Ishikawa (cell line): ENCODE results near the gene CCDC17.

ENCODE experiments used
- CEBPB ChIP-seq: IDR thresholded peaks from 2 replicates; pipeline ENCODE4 v1.6.1; 2012
- CREB1 ChIP-seq: IDR thresholded peaks from 2 replicates; pipeline ENCODE4 v1.6.1; 2012; ENCODE audit warnings: low read depth
- EGR1 ChIP-seq: IDR thresholded peaks from 2 replicates; pipeline ENCODE4 v1.6.1; 2012
- EP300 ChIP-seq: IDR thresholded peaks from 2 replicates; pipeline ENCODE4 v1.6.1; 2012; ENCODE audit warnings: borderline replicate concordance
- FOXM1 ChIP-seq: IDR thresholded peaks from 2 replicates; pipeline ENCODE4 v1.6.1; 2012; ENCODE audit warnings: low read depth, borderline replicate concordance
- NFIC ChIP-seq: IDR thresholded peaks from 2 replicates; pipeline ENCODE4 v1.6.1; 2012
- RAD21 ChIP-seq: IDR thresholded peaks from 2 replicates; pipeline ENCODE4 v1.6.1; 2012; ENCODE audit warnings: low read depth
- TAF1 ChIP-seq: IDR thresholded peaks from 2 replicates; pipeline ENCODE4 v1.6.1; 2012; ENCODE audit warnings: low read depth, mild to moderate bottlenecking
- TCF12 ChIP-seq: IDR thresholded peaks from 2 replicates; pipeline ENCODE4 v1.6.1; 2012; ENCODE audit warnings: low read depth
- TEAD4 ChIP-seq: IDR thresholded peaks from 2 replicates; pipeline ENCODE4 v1.6.1; 2012
- USF1 ChIP-seq: IDR thresholded peaks from 2 replicates; pipeline ENCODE4 v1.6.1; 2012
- YY1 ChIP-seq: IDR thresholded peaks from 2 replicates; pipeline ENCODE4 v1.6.1; 2012; ENCODE audit warnings: low read depth
- ZBTB7A ChIP-seq: IDR thresholded peaks from 2 replicates; pipeline ENCODE4 v1.6.1; 2012; ENCODE audit warnings: low read depth
- TF ChIP-seq, protein P1 (sequence below): IDR thresholded peaks from 2 replicates; pipeline ENCODE4 v1.6.1; 2012
- TF ChIP-seq, protein P2 (sequence below): IDR thresholded peaks from 2 replicates; pipeline ENCODE4 v1.6.1; 2012; ENCODE audit warnings: low read depth, mild to moderate bottlenecking

Gene CCDC17

GRCh38 chr1:45585496-45586075 lies 38.3 kb downstream of the CCDC17 start:
- TF ChIP-seq EP300 (no peak), TAF1 (no peak), EGR1 (no peak), CREB1 (no peak), YY1 (no peak), TEAD4 (no peak), FOXM1 (no peak), TCF12 (no peak), RAD21 (no peak), NFIC (no peak), USF1 (no peak), CEBPB (no peak), ZBTB7A (no peak)
- TF ChIP-seq, protein P1, sequence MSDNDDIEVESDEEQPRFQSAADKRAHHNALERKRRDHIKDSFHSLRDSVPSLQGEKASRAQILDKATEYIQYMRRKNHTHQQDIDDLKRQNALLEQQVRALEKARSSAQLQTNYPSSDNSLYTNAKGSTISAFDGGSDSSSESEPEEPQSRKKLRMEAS, result no peak
- TF ChIP-seq, protein P2, sequence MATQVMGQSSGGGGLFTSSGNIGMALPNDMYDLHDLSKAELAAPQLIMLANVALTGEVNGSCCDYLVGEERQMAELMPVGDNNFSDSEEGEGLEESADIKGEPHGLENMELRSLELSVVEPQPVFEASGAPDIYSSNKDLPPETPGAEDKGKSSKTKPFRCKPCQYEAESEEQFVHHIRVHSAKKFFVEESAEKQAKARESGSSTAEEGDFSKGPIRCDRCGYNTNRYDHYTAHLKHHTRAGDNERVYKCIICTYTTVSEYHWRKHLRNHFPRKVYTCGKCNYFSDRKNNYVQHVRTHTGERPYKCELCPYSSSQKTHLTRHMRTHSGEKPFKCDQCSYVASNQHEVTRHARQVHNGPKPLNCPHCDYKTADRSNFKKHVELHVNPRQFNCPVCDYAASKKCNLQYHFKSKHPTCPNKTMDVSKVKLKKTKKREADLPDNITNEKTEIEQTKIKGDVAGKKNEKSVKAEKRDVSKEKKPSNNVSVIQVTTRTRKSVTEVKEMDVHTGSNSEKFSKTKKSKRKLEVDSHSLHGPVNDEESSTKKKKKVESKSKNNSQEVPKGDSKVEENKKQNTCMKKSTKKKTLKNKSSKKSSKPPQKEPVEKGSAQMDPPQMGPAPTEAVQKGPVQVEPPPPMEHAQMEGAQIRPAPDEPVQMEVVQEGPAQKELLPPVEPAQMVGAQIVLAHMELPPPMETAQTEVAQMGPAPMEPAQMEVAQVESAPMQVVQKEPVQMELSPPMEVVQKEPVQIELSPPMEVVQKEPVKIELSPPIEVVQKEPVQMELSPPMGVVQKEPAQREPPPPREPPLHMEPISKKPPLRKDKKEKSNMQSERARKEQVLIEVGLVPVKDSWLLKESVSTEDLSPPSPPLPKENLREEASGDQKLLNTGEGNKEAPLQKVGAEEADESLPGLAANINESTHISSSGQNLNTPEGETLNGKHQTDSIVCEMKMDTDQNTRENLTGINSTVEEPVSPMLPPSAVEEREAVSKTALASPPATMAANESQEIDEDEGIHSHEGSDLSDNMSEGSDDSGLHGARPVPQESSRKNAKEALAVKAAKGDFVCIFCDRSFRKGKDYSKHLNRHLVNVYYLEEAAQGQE, result no peak

- TF ChIP-seq TCF12 (no peak), CEBPB (no peak), TEAD4 (no peak), NFIC (no peak), ZBTB7A (no peak), TAF1 (no peak), EP300 (no peak), CREB1 (no peak), USF1 (no peak)
- TF ChIP-seq, protein P2, result no peak
- TF ChIP-seq, protein P1, result no peak
These were observed 38.8 kb downstream of the CCDC17 start for GRCh38 chr1:45585110-45585426.

- no peak for TF ChIP-seq FOXM1
- no peak; the same call in 1 of the 2 replicates for TF ChIP-seq YY1
- no peak for TF ChIP-seq CEBPB
- TF ChIP-seq TAF1, result peak; percentile 41; the same call in 1 of the 2 replicates
- 0 out of 2 replicates have a peak, but pooled peaks have one; percentile 7 for TF ChIP-seq TEAD4
- TF ChIP-seq USF1, result no peak
- TF ChIP-seq EGR1, result 0 out of 2 replicates have a peak, but pooled peaks have one; percentile 11
- TF ChIP-seq, protein P1, result peak; percentile 85
- TF ChIP-seq NFIC, result no peak
- no peak for TF ChIP-seq RAD21
- TF ChIP-seq CREB1, result no peak
- no peak for TF ChIP-seq ZBTB7A
- TF ChIP-seq TCF12, result no peak
- TF ChIP-seq EP300, result no peak
- TF ChIP-seq, protein P2, result no peak
These were observed 39.3 kb downstream of the CCDC17 start for GRCh38 chr1:45584351-45585109.
